ENCODE data around the gene MAL.

Gene MAL

DNA sequence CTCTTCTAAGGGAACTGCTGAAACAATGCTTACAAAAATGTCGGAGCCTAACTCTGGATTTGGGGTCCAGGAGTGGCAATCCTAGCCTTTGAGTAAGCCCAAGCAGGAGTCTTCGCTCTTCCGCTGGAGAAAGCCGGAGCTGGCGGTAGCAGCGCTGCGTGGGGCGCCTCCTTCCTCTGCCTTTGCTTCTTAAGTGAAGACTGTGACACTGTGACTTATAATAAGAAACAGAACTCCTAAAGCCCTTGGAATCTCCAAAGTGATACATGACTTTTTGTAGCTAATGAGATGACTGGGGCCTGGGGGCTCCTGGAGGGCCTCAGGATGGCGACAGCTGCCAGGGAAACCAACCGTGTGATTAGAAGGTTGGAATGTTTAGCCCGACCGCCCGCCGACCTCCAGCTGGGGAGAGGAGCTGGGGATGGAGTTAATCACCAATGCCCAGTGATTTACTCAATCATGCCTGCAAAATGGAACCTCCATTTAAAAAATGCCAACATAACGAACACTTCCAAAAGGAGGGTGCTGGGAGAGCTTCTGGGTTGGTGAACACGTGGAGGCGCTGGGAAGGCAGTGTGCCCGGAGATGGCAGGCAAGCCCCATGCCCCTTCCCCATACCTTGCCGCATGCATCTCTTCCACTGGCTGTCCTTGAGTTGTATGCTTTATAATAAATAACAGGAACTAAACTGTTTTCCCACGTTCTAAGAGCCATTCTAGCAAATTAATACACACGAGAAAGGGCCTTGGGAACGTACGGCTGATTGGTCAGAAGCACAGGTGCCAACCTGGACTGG, 29.0 kb upstream of the MAL start:
- peak; percentile 63 for DNase-seq (ENCODE audit: low read depth, low spot score)

DNA sequence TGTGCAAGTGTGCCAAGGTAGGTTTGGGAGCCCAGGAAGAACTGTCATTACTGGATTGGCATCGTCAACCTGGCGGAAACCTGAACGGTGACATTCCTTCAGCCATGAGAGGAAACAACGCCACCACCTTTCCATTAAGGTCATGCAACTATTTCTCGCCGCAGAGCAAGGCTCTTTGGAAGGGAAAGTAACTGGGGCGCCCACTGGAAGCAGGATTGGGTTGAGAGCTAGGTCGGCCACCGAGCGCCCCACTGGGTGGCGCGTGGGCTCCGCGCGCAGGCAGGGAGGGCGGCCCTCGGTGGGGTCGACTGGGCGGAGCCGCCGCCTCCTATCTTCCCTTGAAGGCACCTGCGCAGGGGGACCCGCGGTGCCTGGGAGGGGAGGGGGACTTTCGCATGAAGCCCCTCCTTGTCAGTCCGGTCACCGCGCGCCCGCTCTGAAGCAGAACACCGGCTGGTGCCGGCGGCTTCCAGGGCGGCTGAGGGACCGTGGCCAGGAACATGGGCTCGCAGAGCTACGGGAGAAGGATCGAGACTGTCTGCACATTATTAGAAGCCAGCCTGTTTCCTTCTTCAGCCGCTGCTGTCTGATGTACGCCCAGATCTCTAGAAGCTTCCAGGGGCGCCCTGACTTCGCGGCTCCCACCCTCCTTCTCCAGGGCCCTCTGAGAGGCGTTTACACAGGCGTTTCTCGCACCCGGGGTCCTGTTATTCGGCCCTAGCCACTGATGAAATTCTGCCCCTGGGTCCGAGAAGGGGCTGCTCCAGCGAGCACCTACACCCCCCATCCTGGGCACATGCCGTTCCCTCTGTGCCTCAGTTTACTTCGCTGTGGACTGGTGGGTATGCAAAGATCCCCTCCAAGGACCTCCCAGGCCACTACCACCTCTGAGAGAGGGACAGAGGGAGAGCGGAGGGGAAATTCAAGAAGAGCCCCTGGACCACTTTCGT, 27.3 kb upstream of the MAL start:
- DNase-seq (ENCODE audit: low read depth, low spot score): peak; percentile 55

DNA sequence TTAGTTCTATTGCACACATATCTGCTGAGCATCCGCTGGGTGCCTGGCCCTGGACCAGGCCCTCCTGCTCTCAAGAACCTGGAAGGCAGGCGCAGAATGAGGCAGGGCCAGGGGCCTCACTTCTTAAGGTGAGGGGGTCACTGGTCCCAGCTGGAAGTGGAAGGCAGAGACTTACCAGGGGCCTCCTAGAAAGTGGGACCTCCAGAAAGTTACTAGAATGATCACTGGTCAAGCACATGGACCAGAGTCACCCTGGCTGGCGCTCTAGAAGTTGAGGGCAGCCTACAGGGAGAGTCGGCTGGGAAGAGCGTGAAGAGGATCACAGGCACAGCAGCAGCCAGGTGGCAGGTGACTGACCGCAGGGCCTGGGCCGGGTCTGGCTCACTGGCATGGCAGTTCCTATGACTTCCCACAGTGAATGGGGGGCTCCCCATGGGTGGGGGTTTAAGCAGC, 26.1 kb upstream of the MAL start:
- DNase-seq (ENCODE audit: low read depth, low spot score): no peak

DNA sequence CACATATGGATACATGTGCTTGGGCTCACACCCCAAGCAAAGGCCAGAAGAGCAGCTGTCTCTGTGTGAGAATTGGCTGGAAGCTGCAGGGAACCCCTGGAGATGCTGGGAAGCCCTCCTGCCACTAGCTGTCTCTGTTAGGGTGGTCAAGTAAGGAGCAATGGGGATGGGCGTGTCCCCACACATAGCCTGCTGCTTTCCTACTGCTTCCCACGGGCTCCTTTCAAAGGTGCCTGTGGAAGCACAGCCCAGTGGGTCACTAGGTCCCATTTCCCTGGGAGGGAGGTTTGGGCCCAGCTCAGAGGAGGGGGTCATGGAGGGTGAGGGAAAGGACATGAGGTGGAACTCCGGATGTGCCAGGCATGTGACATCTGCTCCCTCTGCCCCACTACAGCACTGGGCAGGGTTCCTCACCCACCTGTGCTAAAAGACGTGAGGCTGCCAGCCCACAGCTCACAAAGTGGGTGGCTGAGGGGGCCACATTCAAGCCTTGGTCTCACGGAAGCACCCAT, 24.4 kb upstream of the MAL start:
- no peak for DNase-seq (ENCODE audit: low read depth, low spot score)

DNA sequence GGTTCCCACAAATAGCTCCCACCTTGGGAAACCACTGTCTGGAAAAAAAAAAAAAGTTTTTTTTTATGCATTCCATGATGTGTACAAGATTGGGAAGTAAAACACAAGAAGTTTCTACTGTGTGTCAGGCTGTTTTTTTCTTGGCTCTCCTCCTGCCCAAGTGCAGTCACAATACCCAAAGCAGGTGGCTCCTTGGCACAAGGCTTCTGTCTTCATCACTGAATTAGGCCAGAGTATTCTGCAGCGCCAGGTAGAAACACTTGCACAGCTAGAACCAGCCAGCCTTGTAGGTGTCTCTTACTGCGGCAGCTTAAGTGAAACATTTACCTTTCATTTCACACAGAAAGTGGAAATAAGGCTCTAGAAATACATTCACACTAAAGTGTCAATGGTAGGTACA, 23.8 kb upstream of the MAL start:
- no peak for DNase-seq (ENCODE audit: low read depth, low spot score)

DNA sequence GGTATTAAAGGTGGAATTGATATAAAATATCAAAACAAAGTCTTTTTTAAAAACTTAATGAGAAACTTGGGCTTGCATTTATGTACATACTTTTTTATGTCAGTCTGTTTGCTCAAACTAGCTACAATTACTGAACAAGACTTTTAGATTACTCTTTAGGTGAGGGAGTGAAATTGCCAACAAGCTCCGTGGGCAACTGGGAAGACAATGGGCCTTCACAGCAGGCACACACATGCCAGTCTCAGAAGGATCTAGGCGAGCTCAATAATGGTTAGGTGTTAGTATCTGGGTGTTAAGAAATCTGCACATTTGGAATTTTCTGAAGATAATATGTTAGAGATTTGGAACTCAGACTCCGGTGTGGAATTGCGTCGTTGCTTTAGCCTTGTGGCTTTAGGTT, 23.0 kb upstream of the MAL start:
- no peak for DNase-seq (ENCODE audit: low read depth, low spot score)

DNA sequence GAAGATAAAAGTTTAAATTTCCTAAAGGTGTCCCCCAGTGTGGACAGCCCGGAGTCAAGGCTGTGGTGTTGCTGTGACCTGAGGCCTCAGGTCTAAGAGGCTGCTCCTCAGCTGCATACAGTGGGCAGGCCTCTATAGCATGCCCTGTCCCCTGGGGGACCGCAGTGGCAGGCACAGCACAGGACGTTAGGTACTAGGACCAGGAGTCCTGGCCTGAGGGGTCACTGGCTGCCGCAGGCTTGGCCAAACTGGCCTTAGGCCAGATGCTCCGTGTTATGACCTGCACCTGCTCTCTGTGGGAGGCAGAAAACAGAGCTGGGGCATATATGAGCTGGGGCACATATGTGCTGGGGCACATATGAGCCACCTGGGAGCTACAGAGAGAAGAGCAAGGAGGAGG, 21.2 kb upstream of the MAL start:
- no peak for DNase-seq (ENCODE audit: low read depth, low spot score)

DNA sequence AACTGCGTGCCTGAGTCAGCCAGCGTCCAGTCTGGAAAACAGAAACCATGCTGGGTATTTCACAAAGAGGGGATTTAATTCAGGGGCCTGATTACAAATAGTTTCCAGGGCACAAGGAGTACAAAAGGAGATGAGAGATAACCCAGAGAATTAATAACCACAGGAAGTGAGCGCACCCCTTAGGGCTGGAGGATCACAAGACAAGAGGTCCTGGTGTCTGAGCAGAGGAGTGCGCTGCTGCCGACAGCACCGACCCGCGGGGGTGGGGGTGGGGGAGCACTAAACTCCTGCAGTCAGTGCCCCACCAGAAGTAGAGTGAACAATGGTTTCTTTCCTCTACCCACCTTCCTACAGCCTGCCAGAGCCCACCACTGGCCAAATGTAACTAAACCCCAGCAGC, 20.8 kb upstream of the MAL start:
- no peak for DNase-seq (ENCODE audit: low read depth, low spot score)

DNA sequence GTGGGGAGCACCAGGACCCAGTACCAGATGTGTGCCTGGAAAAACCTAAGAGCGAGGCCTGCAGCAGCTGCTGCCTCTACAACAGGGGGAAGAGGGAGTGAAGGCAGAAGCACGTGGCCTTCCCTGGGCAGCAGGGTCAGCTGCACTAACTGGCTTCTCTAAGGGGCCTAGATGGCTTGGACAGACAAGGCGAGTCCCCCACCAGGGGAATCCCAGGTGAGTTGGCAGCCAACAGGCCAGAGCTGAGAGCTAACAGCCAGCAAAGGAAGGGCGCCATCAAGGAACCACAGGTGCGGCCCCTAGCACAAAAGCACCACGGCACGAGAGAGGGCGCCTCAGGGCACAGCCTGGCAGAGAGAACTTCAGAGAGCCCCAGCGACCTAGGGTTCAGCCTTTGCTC, 19.8 kb upstream of the MAL start:
- no peak for DNase-seq (ENCODE audit: low read depth, low spot score)

DNA sequence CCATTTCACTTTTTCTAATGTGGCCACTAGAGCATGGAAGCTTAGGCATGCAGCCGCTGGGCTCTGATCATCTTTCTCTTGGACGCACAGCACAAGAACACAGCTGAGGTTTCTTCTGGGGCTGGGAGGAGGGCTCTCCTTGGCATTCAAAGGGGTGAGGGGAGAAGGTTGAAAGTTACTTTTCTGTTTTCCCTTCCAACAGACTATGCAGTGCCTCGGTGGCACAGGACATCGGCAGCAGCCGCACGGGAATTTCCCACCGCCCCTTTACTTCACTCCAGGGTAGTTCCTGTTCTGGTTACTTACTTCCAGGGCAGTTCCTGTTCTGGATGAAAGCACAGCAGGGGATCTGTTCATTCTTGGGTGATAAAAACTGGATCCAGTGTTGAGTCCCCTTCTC, 18.9 kb upstream of the MAL start:
- no peak for DNase-seq (ENCODE audit: low read depth, low spot score)

DNA sequence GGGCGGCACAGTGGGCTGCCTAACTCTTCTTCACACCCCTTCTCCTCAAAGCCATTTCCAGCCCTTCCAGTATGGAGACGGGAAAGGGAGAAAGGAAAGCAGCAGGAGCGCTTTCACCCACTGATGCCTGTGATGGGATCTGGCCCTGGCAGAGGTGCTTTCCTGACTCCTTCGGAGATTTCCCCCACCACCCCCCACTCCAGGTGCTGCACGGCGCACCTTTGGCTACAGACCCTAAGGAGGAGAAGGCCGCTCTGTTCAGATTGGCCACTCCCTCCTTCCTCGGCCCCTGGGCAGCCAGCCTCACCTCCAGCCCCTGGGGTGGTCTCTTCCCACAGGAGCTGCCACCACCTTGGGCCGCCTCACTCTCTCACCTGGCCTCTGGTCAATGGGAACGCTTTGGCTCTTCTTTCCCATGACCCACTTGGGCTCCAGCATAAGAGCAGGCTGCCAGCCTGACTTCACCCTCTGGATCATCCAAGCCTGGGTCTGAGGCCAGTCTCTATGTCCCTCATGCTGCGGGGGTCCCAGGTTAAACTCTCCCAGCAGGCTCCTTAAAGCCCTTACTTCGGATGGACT, 18.4 kb upstream of the MAL start:
- no peak for DNase-seq (ENCODE audit: low read depth, low spot score)

DNA sequence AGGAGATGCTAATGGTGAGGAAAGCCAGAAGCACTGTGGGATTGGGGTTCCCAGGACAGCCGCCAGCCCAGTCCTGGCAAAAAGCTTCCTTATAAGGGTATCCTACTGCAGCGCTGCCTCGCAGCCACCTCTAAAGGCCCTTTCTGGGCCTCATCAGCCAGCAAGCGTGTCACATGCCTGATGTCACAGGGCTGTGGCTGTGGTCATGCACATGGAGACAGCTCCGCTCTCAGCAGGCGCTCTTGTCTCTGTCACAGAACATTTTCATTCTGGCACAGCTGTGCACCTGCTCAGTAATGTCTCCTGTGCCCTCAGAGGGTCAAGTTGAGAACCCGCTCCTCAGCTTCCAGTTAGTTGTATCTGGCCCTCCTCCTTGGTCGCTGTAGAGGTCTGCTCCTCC, 17.7 kb upstream of the MAL start:
- DNase-seq (ENCODE audit: low read depth, low spot score): no peak

DNA sequence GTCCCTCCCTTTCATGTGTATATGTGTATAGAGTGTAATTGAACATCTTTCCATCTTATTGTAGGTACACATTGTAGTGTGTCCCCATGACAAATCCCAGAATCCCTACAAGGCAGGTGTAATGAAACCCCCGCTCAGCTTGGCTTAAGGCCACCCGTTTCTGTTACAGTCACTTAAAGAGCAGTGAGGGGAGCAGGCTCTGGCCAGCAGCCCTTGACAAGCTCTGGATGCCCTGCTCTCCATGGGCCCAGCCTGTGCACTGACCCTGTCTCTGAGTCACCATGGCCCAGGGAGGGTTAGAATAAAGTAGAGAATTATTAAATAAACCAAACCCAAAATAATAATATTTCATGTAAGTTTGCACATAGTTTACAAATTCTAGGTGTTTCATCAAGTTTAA, 17.2 kb upstream of the MAL start:
- DNase-seq (ENCODE audit: low read depth, low spot score): no peak

DNA sequence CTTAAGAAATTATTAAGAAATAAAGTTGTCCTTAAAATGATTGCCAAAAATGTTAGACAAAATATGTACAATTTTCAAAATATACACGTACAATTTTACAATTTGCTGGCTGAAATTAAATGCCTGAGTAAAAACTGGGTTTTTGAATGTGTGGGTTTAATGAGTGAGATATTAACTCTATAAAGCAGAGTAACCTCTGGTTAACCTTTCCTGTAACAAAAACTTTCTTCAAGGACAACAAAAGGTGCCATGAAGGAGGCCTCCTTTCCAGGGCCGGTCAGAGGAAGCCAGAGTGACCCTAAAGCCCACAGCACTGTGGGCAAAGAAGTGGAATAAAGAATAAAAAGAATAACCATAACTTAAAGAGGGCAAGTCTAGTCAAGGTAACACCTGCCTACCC, 16.5 kb upstream of the MAL start:
- DNase-seq (ENCODE audit: low read depth, low spot score): no peak

DNA sequence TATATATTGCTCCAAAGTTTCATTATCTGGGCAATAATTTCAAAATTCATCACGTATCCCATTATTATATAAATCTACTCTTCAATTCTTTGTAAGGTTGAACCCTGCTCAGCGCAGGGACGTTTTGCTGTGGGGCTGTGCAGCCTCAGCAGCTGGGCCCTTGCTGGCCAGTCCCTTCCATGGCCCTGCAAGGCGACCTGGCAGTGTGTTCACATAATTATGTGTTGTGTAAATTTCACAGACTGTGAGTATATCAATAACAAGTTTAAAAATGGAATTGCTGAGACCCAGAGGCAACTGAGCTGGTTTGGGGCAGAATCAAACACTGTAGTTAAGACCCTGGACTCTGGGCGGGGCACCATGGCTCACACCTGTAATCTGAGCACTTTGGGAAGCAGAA, 16.1 kb upstream of the MAL start:
- DNase-seq (ENCODE audit: low read depth, low spot score): no peak

DNA sequence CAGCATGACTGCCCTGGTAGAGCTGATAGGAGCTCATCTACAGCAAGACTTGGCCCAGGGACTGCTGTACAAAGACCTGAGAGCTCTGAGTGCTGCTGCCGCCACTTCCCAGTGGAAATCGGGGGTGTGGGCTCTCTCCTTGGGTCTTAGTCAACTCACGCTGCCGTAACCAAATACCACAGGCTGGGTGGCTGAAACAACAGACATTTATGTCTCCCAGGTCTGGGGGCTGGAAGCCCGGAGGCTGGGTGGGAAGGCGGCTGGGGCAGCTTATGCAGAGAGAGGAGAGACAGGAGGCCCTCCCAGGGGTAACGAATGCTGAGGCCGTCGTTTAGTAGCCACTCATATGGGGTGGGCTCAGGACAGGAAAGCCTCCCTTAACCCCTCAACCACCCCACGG, 15.4 kb upstream of the MAL start:
- DNase-seq (ENCODE audit: low read depth, low spot score): no peak

DNA sequence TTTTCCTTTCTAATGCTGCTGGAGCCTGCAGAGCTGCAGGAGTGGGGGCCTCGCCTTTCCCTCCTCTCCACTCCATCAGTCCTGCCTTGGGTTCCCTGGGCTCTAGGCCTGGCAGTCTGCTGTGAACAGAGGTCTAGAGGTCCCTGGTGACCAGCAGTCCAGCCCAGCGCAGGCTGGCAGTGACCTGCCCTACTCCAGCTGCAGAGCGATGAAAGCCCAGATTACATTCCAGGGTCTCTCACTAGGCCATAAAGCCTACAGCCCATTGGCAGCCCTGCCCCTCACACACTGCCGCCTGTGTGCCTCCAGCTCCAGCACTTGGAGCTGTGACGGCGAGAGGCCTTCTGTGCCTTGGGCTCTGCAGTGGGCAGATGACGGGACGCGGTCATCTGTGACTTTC, 14.8 kb upstream of the MAL start:
- DNase-seq (ENCODE audit: low read depth, low spot score): no peak

DNA sequence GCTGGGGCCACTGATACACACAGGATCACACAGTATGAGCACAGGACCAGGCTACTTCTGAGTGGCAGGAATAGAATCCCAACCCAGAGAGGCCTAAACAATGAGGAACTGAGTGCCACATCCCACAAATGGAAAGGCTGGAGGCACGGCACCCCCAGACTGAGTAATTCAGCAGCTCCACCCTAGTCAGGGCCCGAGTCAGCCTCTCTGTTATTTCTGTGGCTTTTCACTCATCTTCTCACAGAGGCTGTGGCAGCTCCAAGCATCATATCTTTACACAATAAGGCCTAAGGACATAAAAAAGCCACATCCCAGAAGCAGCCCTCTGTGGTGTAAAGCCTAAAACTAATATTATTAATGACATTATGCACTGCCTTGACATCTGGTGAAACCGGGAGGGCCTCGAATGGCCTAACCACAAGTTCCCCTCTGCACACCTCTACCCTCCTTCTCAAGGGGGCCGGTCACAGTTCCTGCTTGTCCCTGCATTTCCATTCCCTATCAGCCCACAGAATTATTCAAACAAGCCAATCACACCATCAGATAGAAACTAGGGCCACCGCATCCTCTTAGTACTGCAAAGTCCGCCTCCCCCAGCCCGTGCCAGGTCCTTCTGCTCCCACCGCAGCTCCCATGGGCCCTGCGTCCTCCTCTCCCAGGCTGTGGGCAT, 12.5 kb upstream of the MAL start:
- DNase-seq (ENCODE audit: low read depth, low spot score): no peak

DNA sequence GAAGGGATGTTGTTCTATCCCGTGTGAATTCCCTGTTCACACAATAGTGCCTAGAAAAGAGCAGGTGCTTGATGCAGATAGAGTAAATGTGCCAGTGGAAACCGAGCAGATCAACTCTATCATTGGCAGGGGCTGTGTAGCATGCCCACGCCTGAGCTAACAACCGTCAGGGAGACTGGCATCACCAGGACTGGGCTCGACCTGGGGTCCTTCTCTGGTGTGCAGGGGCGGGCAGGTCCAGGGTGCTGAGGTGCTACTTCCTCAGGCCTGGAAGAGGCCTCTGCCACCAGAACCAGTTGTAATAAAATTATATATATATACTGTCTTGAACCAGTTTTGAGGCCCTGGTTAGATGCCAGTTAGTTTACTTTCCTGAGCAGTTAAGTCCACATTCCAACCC, 11.8 kb upstream of the MAL start:
- no peak for DNase-seq (ENCODE audit: low read depth, low spot score)

DNA sequence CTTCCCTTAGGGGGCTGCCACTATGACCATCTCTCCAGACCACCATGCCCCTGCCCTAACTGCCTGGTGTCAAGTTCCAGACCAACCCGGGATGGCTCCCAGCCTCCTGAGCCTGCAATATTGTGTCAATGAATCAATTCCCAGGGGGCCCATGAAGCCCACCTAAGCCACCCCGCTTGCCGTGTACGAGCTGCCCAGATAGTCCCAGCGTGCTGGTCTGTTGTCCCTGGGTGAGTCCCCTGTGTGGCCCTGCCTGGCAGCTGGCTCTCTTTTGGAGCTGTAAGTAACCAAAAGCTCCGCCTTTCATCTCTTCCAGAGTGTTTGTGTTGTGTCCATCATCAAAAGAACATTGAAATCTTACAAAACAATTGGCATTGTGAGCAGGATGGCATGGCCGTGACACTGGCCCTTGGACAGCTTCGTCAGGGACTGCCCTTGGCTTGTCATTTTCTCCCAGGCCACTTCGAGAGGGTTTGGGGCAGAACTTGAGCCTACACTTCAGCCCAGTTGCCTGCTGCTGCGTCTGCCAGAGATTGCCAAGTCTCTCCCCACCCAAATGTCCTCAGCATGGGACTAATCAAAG, 11.3 kb upstream of the MAL start:
- DNase-seq (ENCODE audit: low read depth, low spot score): no peak

DNA sequence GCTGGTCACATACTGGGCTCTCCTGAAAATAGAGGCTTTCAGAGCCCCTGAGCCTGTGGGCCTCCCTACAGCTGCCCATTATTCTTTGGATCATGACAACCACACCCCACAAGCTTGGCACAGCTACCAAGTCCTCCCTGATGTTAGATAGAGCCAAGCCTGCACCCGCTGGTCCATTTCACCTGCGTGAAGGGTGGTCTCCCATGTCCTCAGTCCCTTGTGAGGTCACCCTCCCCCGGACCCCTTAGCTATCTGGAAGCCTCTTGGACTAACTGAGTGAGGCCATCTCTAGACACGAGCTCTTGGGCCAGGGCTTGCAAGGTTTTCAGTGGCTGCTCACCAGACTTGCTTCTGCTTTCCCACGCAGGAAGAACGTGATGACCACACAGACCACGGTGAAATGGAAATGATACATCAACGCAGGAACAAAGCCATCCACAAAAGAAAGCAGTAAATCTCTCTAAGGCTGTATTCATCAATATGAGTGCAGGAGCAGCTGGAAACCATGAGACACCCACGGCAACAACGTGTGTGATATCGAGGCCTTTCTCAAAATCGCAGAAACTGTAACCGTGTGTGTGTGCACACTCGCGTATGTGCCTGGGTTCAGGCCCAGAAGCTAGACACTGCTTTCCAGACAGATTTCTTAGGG, 10.1 kb upstream of the MAL start:
- no peak for DNase-seq (ENCODE audit: low read depth, low spot score)

Data from ELF-1 (cell line).